Activated CD4-positive, alpha-beta T cell treated with anti-CD3 and anti-CD28 coated beads, Interleukin-2, amount 50 U/mL, for 16 hours (primary cell): Measurements from ENCODE around the gene FN1.
"Not testable (repeated sequence)": the region's sequence is repeated elsewhere in the genome, so short reads cannot be mapped to it uniquely, and the experiment has no call there.

Source experiments
- DNase-seq: peaks from one replicate; pipeline ENCODE4 v3.0.0-alpha.2; 2020

FN1 gene

DNA sequence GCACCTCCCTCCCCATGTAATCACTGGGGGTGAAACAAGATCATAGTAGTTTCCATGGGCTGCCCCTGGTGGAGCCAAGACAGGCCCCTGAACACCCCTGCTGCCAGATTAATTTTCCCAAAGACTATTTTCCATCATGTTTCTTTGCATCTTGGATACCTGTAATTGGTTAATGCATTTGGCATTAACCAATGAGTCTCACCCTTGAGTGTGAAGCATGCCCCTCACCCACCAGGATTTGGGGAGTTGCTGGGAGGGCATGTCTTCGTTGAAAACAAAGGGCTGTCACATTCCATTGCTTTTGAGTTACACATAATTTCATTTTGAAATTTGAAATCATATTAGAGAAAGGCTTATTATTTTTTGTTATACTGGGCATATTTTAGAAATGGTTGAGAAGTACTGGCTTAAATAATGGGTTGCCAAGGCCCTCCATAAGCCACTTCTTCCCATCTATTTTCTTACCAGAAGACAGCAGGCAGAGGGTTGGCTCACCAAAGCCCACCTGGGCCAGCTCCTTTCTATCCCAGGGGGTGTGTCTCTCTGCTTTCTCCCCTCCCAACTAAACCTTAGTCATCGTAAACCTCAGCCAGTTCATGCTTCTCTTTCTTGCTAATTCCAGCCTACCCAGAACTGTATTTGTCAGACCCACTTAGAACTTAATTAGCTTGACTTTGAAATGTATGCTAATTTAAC is 72.3 kb downstream of the FN1 start:
- DNase-seq = no peak

DNA sequence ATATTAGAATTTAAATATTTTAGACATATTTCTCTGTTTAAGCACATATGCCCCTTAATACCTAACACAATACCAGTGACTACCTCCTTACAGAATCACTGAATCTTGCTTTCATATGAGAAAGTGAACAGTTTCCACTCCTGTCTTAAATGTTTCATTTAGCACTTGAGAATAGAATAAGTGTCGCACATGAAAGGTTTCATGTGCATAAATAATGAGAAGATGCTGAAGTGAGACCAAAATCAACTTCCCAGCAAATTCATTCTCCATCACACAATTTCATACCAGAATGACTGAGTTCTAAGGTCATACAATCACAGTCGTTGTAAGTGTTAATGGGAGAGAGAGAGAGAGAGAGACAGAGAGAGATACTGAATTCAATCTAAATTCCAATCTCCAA is 72.8 kb downstream of the FN1 start:
- DNase-seq = no peak

GRCh38 chr2:215362562-215362904 is 73.3 kb downstream of the FN1 start:
- no peak for DNase-seq

DNA sequence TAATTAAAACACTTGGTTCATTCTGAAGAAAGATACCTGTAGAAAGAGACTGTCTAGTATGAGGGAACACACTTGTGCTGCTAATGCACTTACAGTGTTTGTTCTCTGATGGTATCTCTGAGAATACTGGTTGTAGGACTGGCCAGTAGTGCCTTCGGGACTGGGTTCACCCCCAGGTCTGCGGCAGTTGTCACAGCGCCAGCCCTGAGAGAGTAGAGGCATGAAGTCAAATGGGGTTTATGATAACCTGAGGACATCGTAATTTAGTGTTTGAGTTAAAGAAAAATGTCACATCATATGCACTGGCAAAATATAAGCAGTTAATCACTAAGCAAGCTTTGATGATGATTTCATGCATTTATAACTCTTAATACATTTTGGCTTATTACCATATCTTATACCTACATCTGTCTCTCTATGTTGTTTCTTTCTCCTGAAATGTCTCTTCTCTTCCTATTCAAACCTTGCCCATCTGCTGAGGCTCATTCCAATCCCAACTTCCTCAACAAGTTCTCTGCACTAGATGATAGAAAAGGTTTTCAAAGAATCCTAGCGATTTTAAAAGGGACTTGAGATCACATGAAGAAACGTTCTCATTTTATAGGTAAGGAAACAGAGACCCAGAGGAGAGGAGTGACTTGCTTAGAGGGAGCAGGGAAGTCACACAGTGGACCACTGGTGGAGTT is 73.8 kb downstream of the FN1 start:
- DNase-seq = no peak

DNA sequence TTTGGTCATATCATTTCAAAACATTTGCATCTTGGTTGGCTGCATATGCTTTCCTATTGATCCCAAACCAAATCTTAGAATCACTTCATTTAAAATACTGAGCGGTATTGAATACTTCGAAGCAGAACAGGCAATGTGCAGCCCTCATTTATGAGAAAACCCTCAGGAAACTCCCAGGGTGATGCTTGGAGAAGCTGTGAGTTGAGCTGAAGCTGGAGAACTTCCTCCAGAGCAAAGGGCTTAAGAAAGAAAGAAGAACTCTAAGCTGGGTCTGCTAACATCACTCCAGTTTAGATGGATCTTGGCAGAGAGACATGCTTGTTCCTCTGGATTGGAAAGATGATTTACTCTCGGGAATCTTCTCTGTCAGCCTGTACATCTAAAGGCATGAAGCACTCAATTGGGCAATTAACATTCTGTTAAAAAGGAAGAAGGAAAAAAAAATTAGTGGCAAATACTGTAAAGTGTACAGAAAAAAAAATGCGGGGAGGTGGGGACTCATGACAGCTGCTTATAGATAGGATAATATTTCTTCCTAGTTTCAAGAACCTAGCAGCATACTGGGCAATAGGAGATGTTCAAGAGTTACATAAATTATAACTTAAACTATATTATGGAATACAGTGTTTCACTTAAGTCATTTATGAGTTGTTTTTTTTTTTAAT is 74.5 kb downstream of the FN1 start:
- DNase-seq = no peak

GRCh38 chr2:215360596-215360995 is 75.3 kb downstream of the FN1 start:
- no peak for DNase-seq

DNA sequence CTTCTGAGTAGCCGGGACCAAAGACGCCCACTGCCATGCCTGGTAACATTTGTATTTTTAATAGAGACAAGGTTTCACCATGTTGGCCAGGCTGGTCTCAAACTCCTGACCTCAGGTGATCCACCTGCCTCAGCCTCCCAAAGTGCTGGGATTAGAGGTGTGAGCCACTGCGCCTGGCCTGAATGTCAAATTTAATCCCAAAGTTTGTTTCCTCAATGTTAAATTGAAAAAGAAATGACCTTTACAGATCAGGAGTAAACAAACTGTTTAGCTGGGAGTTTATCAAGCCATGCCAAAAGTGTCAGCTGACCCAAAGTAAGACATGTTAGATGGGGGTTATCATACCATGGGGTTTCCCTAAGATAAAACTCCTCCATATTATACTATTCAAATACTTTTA is 75.8 kb downstream of the FN1 start:
- DNase-seq = not testable (repeated sequence)

DNA sequence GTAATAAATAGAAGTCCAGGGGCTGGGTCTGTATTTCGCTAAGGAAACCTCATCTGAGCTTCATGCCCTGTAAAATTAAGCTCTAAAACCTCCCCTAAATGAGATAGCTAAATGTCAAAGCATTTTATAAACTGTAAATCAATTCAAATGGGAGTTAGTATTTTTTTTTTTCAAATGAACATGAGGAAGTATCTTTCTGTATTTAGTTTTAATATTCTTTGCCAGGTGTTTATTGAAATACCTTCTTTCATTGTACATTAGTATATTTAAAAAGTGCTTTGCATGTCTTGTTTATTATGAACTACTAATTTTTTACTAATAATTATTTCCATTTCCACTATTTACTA is 76.3 kb downstream of the FN1 start:
- no peak for DNase-seq

GRCh38 chr2:215358891-215359575 is 76.8 kb downstream of the FN1 start:
- DNase-seq = no peak

GRCh38 chr2:215358312-215358845 is 77.5 kb downstream of the FN1 start:
- no peak for DNase-seq

DNA sequence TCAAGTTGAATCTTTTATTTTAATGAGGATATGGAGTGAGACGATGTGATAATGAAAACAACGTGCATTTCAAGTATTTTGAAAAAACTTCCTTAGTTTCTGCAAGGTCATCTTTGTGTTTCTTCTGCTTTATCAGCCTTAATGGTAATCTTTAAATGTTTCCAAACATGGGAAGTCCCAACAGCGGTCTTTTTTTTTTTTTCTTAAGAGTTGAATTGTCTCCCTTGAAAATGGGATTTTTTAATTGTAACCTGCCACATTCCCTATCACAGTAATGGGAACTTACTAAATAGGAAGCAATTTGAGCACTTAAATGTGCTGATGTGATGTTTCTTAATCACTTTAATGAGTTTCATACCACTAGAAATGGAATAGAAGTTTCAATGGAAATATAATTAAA is 78.2 kb downstream of the FN1 start:
- DNase-seq = no peak

- DNase-seq = no peak
Observed at GRCh38 chr2:215356948-215357461, 78.9 kb downstream of the FN1 start.

DNA sequence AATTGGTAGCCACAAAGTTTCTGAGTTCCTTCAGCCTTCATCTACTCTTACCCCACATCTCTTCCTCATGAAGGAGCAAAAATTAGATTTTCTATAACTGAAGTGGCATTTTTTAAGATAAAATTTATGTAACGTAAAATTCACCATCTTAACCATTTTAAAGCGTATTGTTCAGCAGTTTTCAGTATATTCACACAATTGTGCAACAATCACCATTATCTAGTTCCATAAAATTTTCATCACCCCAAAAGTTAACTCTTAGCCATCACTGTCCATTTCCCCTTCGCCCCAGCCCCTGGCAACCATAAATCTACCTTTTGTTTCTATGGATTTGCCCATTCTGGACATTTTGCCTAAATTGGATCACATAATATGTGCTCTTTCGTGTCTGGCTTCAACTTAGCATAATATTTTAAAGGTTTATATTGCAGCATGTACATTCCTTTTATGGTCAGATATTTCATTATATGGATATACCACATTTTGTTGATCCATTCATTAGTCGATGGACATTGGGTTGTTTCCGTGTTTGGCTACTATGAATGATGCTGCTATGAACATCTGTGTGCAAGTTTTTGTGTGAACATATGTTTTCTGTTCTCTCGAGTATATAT is 79.4 kb downstream of the FN1 start:
- DNase-seq = no peak

GRCh38 chr2:215355801-215356200 is 80.1 kb downstream of the FN1 start:
- DNase-seq = no peak

GRCh38 chr2:215354771-215355695 is 80.8 kb downstream of the FN1 start:
- DNase-seq = no peak

- no peak for DNase-seq
Observed at GRCh38 chr2:215352602-215353001, 83.3 kb downstream of the FN1 start.

DNA sequence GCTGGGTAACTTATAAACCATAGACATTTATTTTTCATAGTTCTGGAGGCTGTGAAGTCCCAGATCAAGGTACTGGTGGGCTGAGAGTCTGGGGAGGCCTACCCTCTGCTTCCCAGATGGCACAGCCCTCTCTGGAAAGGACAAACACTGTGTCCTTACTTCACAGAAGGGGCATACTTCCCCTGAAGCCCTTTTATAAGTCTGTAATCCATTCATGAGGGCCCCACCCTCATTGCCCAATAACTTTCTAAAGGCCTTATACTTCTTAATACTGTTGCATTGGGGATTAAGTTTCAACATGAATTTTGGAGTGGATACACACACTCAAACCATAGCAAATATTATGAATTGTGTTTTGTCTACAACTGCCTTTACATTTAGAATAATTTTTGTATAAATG is 88.0 kb downstream of the FN1 start:
- no peak for DNase-seq

DNA sequence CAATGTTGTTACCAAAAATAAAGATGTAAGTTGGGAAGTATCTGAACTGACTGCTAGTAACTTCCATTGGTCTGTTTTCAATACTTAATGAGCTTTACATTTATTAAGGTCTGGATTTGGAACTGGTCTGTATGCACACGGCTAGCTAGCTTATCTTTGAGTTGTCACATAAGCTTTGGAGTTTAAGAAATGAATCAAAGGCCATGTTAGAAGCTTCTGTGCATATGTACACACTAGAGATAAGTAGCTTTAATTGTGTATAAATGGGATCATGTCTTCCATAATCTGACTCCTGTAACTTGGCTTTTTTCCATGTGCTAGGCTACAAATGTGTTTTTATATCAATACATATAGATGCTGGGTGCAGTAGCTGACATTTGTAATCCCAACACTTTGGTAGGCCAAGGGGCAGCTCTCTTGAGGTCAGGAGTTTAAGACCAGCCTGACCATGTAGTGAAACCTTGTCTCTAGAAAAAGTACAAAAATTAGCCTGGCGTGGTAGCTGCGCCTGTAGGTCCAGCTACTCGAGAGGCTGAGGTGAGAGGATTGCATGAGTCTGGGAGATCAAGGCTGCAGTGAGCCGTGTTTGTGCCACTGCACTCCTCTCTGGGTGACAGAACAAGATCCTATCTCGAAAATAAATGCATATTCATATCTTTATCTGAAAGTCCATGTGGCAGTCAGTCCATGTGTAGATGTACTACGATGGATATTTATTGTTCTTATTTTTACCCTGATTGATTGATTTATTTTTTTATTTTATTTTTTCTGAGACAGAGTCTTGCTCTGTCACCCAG is 96.8 kb downstream of the FN1 start:
- DNase-seq = no peak

GRCh38 chr2:215332872-215333595 is 102.8 kb downstream of the FN1 start:
- DNase-seq = no peak

DNA sequence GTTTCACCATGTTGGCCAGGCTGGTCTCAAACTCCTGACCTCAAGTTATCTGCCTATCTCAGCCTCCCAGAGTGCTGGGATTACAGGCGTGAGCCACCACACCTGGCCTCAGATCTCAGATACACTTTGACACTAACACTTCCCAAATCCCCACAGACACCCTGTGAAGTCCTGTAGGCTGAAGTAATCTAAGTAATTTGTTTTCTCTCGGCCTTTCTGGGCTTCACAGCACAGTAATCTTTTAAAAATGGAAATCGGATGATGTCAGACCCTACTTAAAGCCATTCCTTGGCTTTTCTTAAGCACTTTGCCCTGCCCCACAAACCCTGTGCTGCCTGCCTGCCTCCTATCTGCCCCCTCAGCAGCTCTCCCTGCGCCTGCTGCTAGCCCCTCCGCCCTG is 107.8 kb downstream of the FN1 start:
- no peak for DNase-seq
